Liver (tissue), 3 donors: Measurements from ENCODE around the gene MCEMP1.

ENCODE experiments used
- ATF3 ChIP-seq: IDR thresholded peaks from 2 replicates; pipeline ENCODE4 v1.6.1; 2016; ENCODE audit warnings: antibody characterized with exemption
- EGR1 ChIP-seq, 2 donors: IDR thresholded peaks; 2 replicates each; pipeline ENCODE4 v1.6.1; 2016 to 2018; ENCODE audit warnings: antibody characterized with exemption in 2 of 2, low read depth in 2 of 2
- FOXA1 ChIP-seq: IDR thresholded peaks from 2 replicates; pipeline ENCODE4 v1.6.1; 2016; ENCODE audit warnings: antibody characterized with exemption
- GABPA ChIP-seq, 2 donors: IDR thresholded peaks in 1 of 2; conservative IDR thresholded peaks in 1 of 2; 2 replicates each; pipeline ENCODE4 v1.6.1; 2016; ENCODE audit warnings: antibody characterized with exemption in 2 of 2, mild to moderate bottlenecking in 1 of 2, moderate library complexity in 1 of 2
- JUND ChIP-seq, 2 donors: IDR thresholded peaks; 2 replicates each; pipeline ENCODE4 v1.6.1; 2016; ENCODE audit warnings: antibody characterized with exemption in 2 of 2
- RAD21 ChIP-seq, 2 donors: IDR thresholded peaks; 2 replicates each; pipeline ENCODE4 v1.6.1; 2016; ENCODE audit warnings: antibody characterized with exemption in 2 of 2, mild to moderate bottlenecking in 2 of 2
- REST ChIP-seq: IDR thresholded peaks from 2 replicates; pipeline ENCODE4 v1.6.1; 2016; ENCODE audit warnings: antibody characterized with exemption, mild to moderate bottlenecking
- SP1 ChIP-seq: IDR thresholded peaks from 2 replicates; pipeline ENCODE4 v1.6.1; 2018; ENCODE audit warnings: antibody characterized with exemption, mild to moderate bottlenecking
- TAF1 ChIP-seq: conservative IDR thresholded peaks from 2 replicates; pipeline ENCODE4 v1.6.1; 2016; ENCODE audit warnings: antibody characterized with exemption, mild to moderate bottlenecking
- YY1 ChIP-seq: IDR thresholded peaks from 2 replicates; pipeline ENCODE4 v1.6.1; 2016; ENCODE audit warnings: antibody characterized with exemption, mild to moderate bottlenecking
- ZBTB33 ChIP-seq: IDR thresholded peaks from 2 replicates; pipeline ENCODE4 v1.6.1; 2016; ENCODE audit warnings: antibody characterized with exemption
- TF ChIP-seq, protein P1 (sequence below): fragments of 150-350 bp; IDR thresholded peaks from 2 replicates; pipeline ENCODE4 v1.5.1; 2017; ENCODE audit warnings: improper control_type of control experiment, low read depth, low read length; ENCODE audit not compliant: missing input control
- donor health status: healthy.
- donor health status: healthy.

GRCh38 chr19:7672522-7672921, 4.4 kb upstream of the MCEMP1 start:
- TF ChIP-seq, protein P1, sequence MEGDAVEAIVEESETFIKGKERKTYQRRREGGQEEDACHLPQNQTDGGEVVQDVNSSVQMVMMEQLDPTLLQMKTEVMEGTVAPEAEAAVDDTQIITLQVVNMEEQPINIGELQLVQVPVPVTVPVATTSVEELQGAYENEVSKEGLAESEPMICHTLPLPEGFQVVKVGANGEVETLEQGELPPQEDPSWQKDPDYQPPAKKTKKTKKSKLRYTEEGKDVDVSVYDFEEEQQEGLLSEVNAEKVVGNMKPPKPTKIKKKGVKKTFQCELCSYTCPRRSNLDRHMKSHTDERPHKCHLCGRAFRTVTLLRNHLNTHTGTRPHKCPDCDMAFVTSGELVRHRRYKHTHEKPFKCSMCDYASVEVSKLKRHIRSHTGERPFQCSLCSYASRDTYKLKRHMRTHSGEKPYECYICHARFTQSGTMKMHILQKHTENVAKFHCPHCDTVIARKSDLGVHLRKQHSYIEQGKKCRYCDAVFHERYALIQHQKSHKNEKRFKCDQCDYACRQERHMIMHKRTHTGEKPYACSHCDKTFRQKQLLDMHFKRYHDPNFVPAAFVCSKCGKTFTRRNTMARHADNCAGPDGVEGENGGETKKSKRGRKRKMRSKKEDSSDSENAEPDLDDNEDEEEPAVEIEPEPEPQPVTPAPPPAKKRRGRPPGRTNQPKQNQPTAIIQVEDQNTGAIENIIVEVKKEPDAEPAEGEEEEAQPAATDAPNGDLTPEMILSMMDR, result no peak
- TF ChIP-seq REST (no peak), ZBTB33 (no peak), GABPA (IDR thresholded peaks at IDR 0.05 in 1 of 2, conservative IDR thresholded peaks at IDR 0.05 in 1 of 2) (no peak), FOXA1 (no peak), TAF1 (no peak), JUND (IDR thresholded peaks at IDR 0.05) (no peak), YY1 (no peak), RAD21 (IDR thresholded peaks at IDR 0.05) (no peak), SP1 (no peak), EGR1 (IDR thresholded peaks at IDR 0.05; ENCODE audit: low read depth in 2 of 2) (no peak), ATF3 (no peak)
